HCT116 (cell line): ENCODE measurements around the gene NFKB2. TPM values are rescaled to one million over a fixed set of nuclear protein-coding genes. Genes with fewer than 3 reads are reported as not detected.
A peak's percentile ranks its signal among the peaks of the same experiment; 100 is the strongest.

Source experiments
- ATAC-seq: fragments of 200-7000 bp; cut with Tn5 transposase; 2 replicates; pipeline ENCODE4 v1.9.1; 2020; ENCODE audit warnings: mild to moderate bottlenecking, moderate library complexity
- BruUV-seq: library from RNA; stranded (reverse); fragments of 400-500 nt; replicated peaks from 2 replicates; lab custom pipeline; 2021; lab: Mats Ljungman, UMichigan
- CTCF ChIA-PET: fragments of 300-600 bp; sonication (Branson Sonifier 250); formaldehyde crosslinking; loops from one replicate; lab custom pipeline; 2021; ENCODE audit warnings: antibody characterized with exemption; lab: Charles Lee
- POLR2A ChIA-PET: fragments of 300-600, 350-600 bp; sonication (Branson Sonifier 250); formaldehyde crosslinking; loops from one replicate; lab custom pipeline; 2021; ENCODE audit warnings: antibody characterized with exemption; lab: Charles Lee
- RAD21 ChIA-PET, 2 experiments: fragments of 300-600 bp; sonication (Branson Sonifier 250); formaldehyde crosslinking; loops; one replicate each; lab custom pipeline; 2023; ENCODE audit warnings: low total read pairs in 2 of 2; ENCODE audit not compliant: uncharacterized antibody in 2 of 2, unreplicated experiment in 2 of 2, low non-redundant PET in 1 of 2; lab: Charles Lee
- DNase-seq: peaks from one replicate; pipeline ENCODE4 v3.0.0-alpha.2; 2010; ENCODE audit warnings: low read depth, low spot score
- H2AFZ ChIP-seq: fragments of 200-600 bp; shearing (Covaris generic), sonication (generic); 2 replicates; pipeline ENCODE4 v1.6.1; 2017; ENCODE audit warnings: low read depth, mixed run types, mixed read lengths, antibody characterized with exemption, low read length; ENCODE audit not compliant: poor library complexity, severe bottlenecking
- H3K27ac ChIP-seq: 2 replicates; pipeline ENCODE4 v1.5.1; 2012; ENCODE audit warnings: low read depth, low read length
- H3K27me3 ChIP-seq: fragments of 200-600 bp; sonication (generic); 2 replicates; pipeline ENCODE4 v1.6.1; 2016; ENCODE audit warnings: mixed run types, low read length, mixed read lengths; ENCODE audit not compliant: insufficient read depth
- H3K36me3 ChIP-seq, 2 experiments: fragments of 200-500 bp in 1 of 2; fragments of 200-600 bp in 1 of 2; sonication (Bioruptor generic) in 1 of 2; sonication (generic) in 1 of 2; 2 replicates each; pipeline versions ENCODE4 v1.5.1 to v1.6.1; 2014 to 2016; ENCODE audit warnings: low read length in 2 of 2, inconsistent platforms in 1 of 2, mixed read lengths in 1 of 2, mixed run types in 1 of 2; ENCODE audit not compliant: insufficient read depth in 2 of 2, control insufficient read depth in 1 of 2
- H3K4me1 ChIP-seq, 2 experiments: fragments of 200-600 bp in 1 of 2; sonication (generic) in 1 of 2; 2 replicates each; pipeline versions ENCODE4 v1.5.1 to v1.6.1; 2012 to 2017; ENCODE audit warnings: low read length in 2 of 2, inconsistent platforms in 1 of 2, mild to moderate bottlenecking in 1 of 2, mixed read lengths in 1 of 2, mixed run types in 1 of 2, moderate library complexity in 1 of 2; ENCODE audit not compliant: insufficient read depth in 2 of 2, control insufficient read depth in 1 of 2
- H3K4me2 ChIP-seq: fragments of 200-600 bp; sonication (generic); 2 replicates; pipeline ENCODE4 v1.6.1; 2017; ENCODE audit warnings: mixed run types, low read length, mixed read lengths
- H3K4me3 ChIP-seq, 2 experiments: fragments of 200-600 bp in 1 of 2; sonication (generic) in 1 of 2; replicated peaks in 1 of 2; 2 replicates each; pipeline ENCODE4 v1.5.1; 2011 to 2016; ENCODE audit warnings: low read length in 2 of 2, control low read depth in 1 of 2, low read depth in 1 of 2, mild to moderate bottlenecking in 1 of 2, mixed read lengths in 1 of 2, mixed run types in 1 of 2
- H3K79me2 ChIP-seq: fragments of 200-600 bp; sonication (generic); 2 replicates; pipeline ENCODE4 v1.6.1; 2017; ENCODE audit warnings: mild to moderate bottlenecking, mixed run types, low read length, moderate library complexity, mixed read lengths; ENCODE audit not compliant: insufficient read depth
- H3K9ac ChIP-seq: fragments of 200-600 bp; sonication (generic); 2 replicates; pipeline ENCODE4 v1.6.1; 2016; ENCODE audit warnings: low read length, mixed read lengths
- H3K9me2 ChIP-seq: fragments of 200-600 bp; sonication (generic), shearing (Covaris generic); 2 replicates; pipeline ENCODE4 v1.6.1; 2017; ENCODE audit warnings: mixed run types, mild to moderate bottlenecking, moderate library complexity; ENCODE audit not compliant: insufficient read depth
- H3K9me3 ChIP-seq, 2 experiments: fragments of 200-500 bp in 1 of 2; fragments of 200-600 bp in 1 of 2; sonication (Bioruptor generic) in 1 of 2; sonication (generic) in 1 of 2; 2 replicates each; pipeline ENCODE4 v1.6.1; 2014 to 2017; ENCODE audit warnings: low read length in 2 of 2, mixed read lengths in 2 of 2, inconsistent platforms in 1 of 2, low read depth in 1 of 2, mild to moderate bottlenecking in 1 of 2, mixed run types in 1 of 2, moderate library complexity in 1 of 2; ENCODE audit not compliant: control insufficient read depth in 1 of 2, insufficient read depth in 1 of 2
- H4K20me1 ChIP-seq: fragments of 200-600 bp; sonication (generic), shearing (Covaris generic); 2 replicates; pipeline ENCODE4 v1.6.1; 2017; ENCODE audit warnings: mixed run types, mild to moderate bottlenecking, moderate library complexity; ENCODE audit not compliant: insufficient read depth
- ATF3 ChIP-seq: IDR thresholded peaks from 2 replicates; pipeline ENCODE4 v1.6.1; 2012
- CBX3 ChIP-seq: IDR thresholded peaks from 2 replicates; pipeline ENCODE4 v1.6.1; 2012; ENCODE audit warnings: low read depth
- EZH2 ChIP-seq: fragments of 200-600 bp; sonication (generic); IDR thresholded peaks from 2 replicates; pipeline ENCODE4 v1.6.1; 2017; ENCODE audit warnings: antibody characterized with exemption, mixed run types
- EZH2phosphoT487 ChIP-seq: fragments of 200-600 bp; IDR thresholded peaks from 2 replicates; pipeline ENCODE4 v1.6.1; 2018; ENCODE audit warnings: antibody characterized with exemption, borderline replicate concordance
- JUND ChIP-seq: IDR thresholded peaks from 2 replicates; pipeline ENCODE4 v1.6.1; 2012
- POLR2AphosphoS5 ChIP-seq: IDR thresholded peaks from 2 replicates; pipeline ENCODE4 v1.6.1; 2011; ENCODE audit warnings: mild to moderate bottlenecking, low read depth, low read length, moderate library complexity
- YY1 ChIP-seq: IDR thresholded peaks from 2 replicates; pipeline ENCODE4 v1.6.1; 2011; ENCODE audit warnings: low read length, low read depth, moderate library complexity, mild to moderate bottlenecking; ENCODE audit not compliant: insufficient replicate concordance; ENCODE audit errors: extremely low read depth
- ZFX ChIP-seq: fragments of 450-650 bp; IDR thresholded peaks from 2 replicates; pipeline ENCODE4 v1.6.1; 2017
- ZNF274 ChIP-seq: fragments of 200-500 bp; sonication (Bioruptor generic); IDR thresholded peaks from 2 replicates; pipeline ENCODE4 v1.6.1; 2014; ENCODE audit warnings: mild to moderate bottlenecking, low read depth, low read length, inconsistent platforms
- intact Hi-C: fragments of 100-400 bp; cut with micrococcal nuclease; formaldehyde crosslinking; loops from 2 replicates; pipeline ENCODE4 v1.10.0; 2022
- total RNA-seq: library from RNA; stranded (reverse); gene quantifications from one replicate; pipeline ENCODE4 v1.2.1, GENCODE V29; 2021; ENCODE audit not compliant: unreplicated experiment

Gene NFKB2
- total RNA-seq, 1 experiment from 2014 or later: 115 TPM

GRCh38 chr10:102405632-102406031 is 10.1 kb downstream of the NFKB2 start:
- Histone ChIP-seq H3K9me2 (no peaks in the 10 kb centered on the region), H3K9me3 (no peaks in the 10 kb centered on the region), H3K9ac (no peak overlapping the region), H4K20me1 (no peaks in the 10 kb centered on the region), H3K4me3 (no peak overlapping the region), H3K27me3 (no peaks in the 10 kb centered on the region), H3K4me2 (no peak overlapping the region), H3K4me1 (peaks cover 21 to 45% of the 10 kb centered on the region in 2 experiments), H3K36me3 (peaks cover 4 to 6% of the 10 kb centered on the region in 2 experiments; a peak in 2 of 4 replicates), H3K27ac (no peak overlapping the region), H3K79me2 (no peaks in the 10 kb centered on the region), H2AFZ (no peak overlapping the region)
- ATAC-seq (no peak), DNase-seq (no peak)
- intact Hi-C loops: no loop called here
- no TSS peak for BruUV-seq
- RAD21 ChIA-PET: no interaction called here
- CTCF ChIA-PET: interaction anchor here (0.9 to 3.5 kb wide), 6 partner anchors 11 to 236 kb away, joined by 3 to 41 read pairs (median 4); partner anchors contain the start of gene NFKB2
- POLR2A ChIA-PET: interaction anchor here (1.6 to 3.2 kb wide), 2 partner anchors 10 to 15 kb away, joined by 5 to 14 read pairs; partner anchors contain the start of genes FBXL15 and NFKB2
- TF ChIP-seq YY1 (no peak), POLR2AphosphoS5 (peak; percentile 21; the same call in 1 of the 2 replicates), CBX3 (no peak)

- Histone ChIP-seq H3K79me2 (no peaks in the 10 kb centered on the region), H3K4me1 (peaks cover 14 to 33% of the 10 kb centered on the region in 2 experiments), H3K9me3 (no peaks in the 10 kb centered on the region), H3K36me3 (peaks cover 0 to 4% of the 10 kb centered on the region in 2 experiments; a peak in 2 of 4 replicates), H3K27ac (no peak overlapping the region), H2AFZ (no peak overlapping the region), H3K4me2 (no peak overlapping the region), H4K20me1 (no peaks in the 10 kb centered on the region), H3K9ac (no peak overlapping the region), H3K27me3 (no peaks in the 10 kb centered on the region), H3K4me3 (no peak overlapping the region), H3K9me2 (no peaks in the 10 kb centered on the region)
- ATAC-seq: no peak
- no peak for DNase-seq
- intact Hi-C loops: no loop called here
- ChIA-PET RAD21 (no interaction called here), POLR2A (interaction anchor here (0.7 to 1.6 kb wide), 3 partner anchors 9 to 112 kb away, joined by 3 to 5 read pairs (median 3); partner anchors contain the start of gene FBXL15), CTCF (interaction anchor here (1.2 to 1.8 kb wide), 2 partner anchors 15 to 176 kb away, joined by 3 to 11 read pairs; no protein-coding TSS in a partner anchor)
- TF ChIP-seq JUND (no peak), EZH2phosphoT487 (no peak), ATF3 (no peak), EZH2 (no peak), ZFX (no peak), ZNF274 (no peak)
- no TSS peak for BruUV-seq
Observed at GRCh38 chr10:102406815-102407214, 11.3 kb downstream of the NFKB2 start.
